Bronchial epithelial cell (primary cell): ENCODE data around the gene TMCC1. TPM values are rescaled to one million over a fixed set of nuclear protein-coding genes. Genes with fewer than 3 reads are reported as not detected.

Experiments
- DNase-seq: peaks from one replicate; pipeline ENCODE4 v3.0.0-alpha.2; 2010; ENCODE audit warnings: low read depth
- FAIRE-seq: peaks from 2 replicates; lab custom pipeline; 2011; peaks lifted over from hg19 to GRCh38; lab: Jason Lieb, UNC
- H3K27me3 ChIP-seq: 2 replicates; pipeline ENCODE4 v1.5.1; 2011; ENCODE audit warnings: low read length; ENCODE audit not compliant: control insufficient read depth, insufficient read depth
- H3K36me3 ChIP-seq: 2 replicates; pipeline ENCODE4 v1.5.1; 2011; ENCODE audit warnings: low read length; ENCODE audit not compliant: control insufficient read depth, insufficient read depth
- H3K4me3 ChIP-seq: 2 replicates; pipeline ENCODE4 v1.5.1; 2011; ENCODE audit warnings: mild to moderate bottlenecking, low read depth, low read length, control low read depth
- CTCF ChIP-seq: IDR thresholded peaks from 2 replicates; pipeline ENCODE4 v1.5.1; 2011; ENCODE audit warnings: mild to moderate bottlenecking, moderate library complexity, low read length, control low read depth, inconsistent platforms; ENCODE audit not compliant: insufficient read depth, severe bottlenecking
- total RNA-seq: library from RNA; depleted of rRNA; stranded (reverse); fragments of >200 nt; gene quantifications from 2 replicates; pipeline ENCODE4 v1.2.1, GENCODE V29; 2014

The TMCC1 gene
- total RNA-seq, 1 donor from 2014 or later: 18.2 TPM

DNA sequence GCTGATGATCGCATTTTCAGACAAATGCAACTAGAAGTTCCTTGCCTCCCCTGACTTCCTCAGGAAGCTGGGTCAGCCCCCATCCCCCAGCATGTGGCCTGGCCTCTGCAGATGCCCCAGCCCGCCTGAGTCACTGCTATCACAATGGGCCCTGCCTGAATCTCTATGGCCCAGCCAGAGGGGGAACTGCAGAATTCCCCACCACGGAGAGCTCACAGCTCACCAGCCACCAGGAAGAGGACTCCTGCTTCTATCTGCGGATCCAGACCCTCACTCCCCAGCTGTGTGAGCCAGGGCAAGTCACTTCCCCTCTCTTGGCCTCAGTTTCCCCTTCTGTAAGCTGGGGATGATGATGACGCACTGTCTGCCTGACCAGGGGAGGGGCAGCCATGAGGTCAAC, 293.9 kb downstream of the TMCC1 start:
- TF ChIP-seq CTCF: no peak
- FAIRE-seq (no peak), DNase-seq (no peak)
- Histone ChIP-seq H3K36me3 (no peaks in the 10 kb centered on the region), H3K4me3 (no peak overlapping the region), H3K27me3 (peaks cover under 1% of the 10 kb centered on the region)

DNA sequence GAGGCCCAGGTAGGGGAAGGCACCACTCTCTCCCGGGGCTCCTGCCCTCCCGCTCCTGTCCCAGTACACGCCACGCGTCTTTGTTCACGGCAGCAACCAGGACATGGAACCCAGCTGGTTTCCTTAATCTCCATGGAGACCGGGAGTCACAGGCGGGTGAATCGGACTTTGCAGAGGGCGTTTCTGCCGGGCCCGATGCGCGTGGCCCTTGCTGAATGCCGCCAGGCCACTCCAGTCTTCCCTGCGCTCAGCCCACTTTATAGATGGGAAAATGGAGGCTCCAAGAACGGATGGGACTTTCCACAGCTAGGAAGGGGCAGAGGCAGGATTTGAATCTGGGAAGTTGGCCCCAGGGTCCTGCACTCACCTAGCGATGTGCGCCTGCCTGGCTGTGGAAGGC, 294.4 kb downstream of the TMCC1 start:
- Histone ChIP-seq H3K36me3 (no peaks in the 10 kb centered on the region), H3K27me3 (no peaks in the 10 kb centered on the region), H3K4me3 (no peak overlapping the region)
- DNase-seq (no peak), FAIRE-seq (no peak)
- TF ChIP-seq CTCF: no peak

DNA sequence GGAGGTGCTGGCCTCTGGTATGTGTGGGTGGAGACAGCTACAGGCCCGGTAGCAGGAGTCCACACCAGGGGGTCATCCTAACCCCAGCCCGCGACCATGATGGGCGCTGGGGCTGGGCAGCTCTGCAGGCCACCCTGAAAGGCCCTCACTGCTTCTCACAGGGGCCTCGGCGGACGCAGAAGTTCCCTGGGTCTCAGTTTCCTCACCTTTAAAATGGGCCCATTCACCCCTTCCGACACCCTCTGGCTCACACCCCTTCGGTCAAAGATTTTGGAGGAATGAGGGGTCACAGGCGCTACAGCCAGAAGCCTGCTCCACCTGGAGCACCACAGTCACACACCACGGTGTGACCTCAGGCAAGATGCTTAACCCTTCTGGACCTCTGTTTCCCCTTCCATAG, 295.0 kb downstream of the TMCC1 start:
- FAIRE-seq (no peak), DNase-seq (no peak)
- TF ChIP-seq CTCF: no peak
- no peak overlapping the region for H3K4me3 ChIP-seq
- no peaks in the 10 kb centered on the region for H3K36me3 ChIP-seq
- no peaks in the 10 kb centered on the region for H3K27me3 ChIP-seq

GRCh38 chr3:129598000-129598381, 295.5 kb downstream of the TMCC1 start:
- no peak overlapping the region for H3K4me3 ChIP-seq
- no peak for FAIRE-seq
- H3K27me3 ChIP-seq: no peaks in the 10 kb centered on the region
- no peak for TF ChIP-seq CTCF
- DNase-seq: no peak
- no peaks in the 10 kb centered on the region for H3K36me3 ChIP-seq

Other genes starting within 250 kb of the TMCC1 start
- gene TRH, start 81.0 kb upstream of the TMCC1 start, total RNA-seq: not detected in 2 replicates
- gene ALG1L2, start 188.1 kb upstream of the TMCC1 start, total RNA-seq: not detected in 2 replicates